SK-N-SH treated with all-trans-retinoic acid at 6 μM for 48 hours (cell line): ENCODE results near the gene TMEM178B.

Experiments
- ATAC-seq: fragments of 200-7000 bp; cut with Tn5 transposase; 3 replicates; pipeline ENCODE4 v1.9.1; 2020; ENCODE audit warnings: mild to moderate bottlenecking, moderate library complexity
- ARNTL ChIP-seq: fragments of 450-650 bp; formaldehyde crosslinking; IDR thresholded peaks from 2 replicates; pipeline ENCODE4 v1.5.0; 2020; ENCODE audit warnings: low read depth, mild to moderate bottlenecking, moderate library complexity, borderline replicate concordance
- BACH2 ChIP-seq: fragments of 250-450 bp; sonication (Bioruptor Pico); IDR thresholded peaks from 2 replicates; pipeline ENCODE4 v1.9.0; 2021; ENCODE audit warnings: mild to moderate bottlenecking, borderline replicate concordance
- CSDC2 ChIP-seq: fragments of 250-450 bp; sonication (Bioruptor Pico); IDR thresholded peaks from 2 replicates; pipeline ENCODE4 v1.5.0; 2020; ENCODE audit warnings: mild to moderate bottlenecking, moderate library complexity
- ESRRG ChIP-seq: fragments of 250-450 bp; sonication (Bioruptor Pico); IDR thresholded peaks from 2 replicates; pipeline ENCODE4 v1.6.1; 2021; ENCODE audit warnings: mild to moderate bottlenecking
- ISL1 ChIP-seq: fragments of 250-450 bp; sonication (Bioruptor Pico); IDR thresholded peaks from 2 replicates; pipeline ENCODE4 v2.1.2; 2022; ENCODE audit warnings: mild to moderate bottlenecking, moderate library complexity
- OSR1 ChIP-seq: fragments of 250-450 bp; sonication (Bioruptor Pico); IDR thresholded peaks from 2 replicates; pipeline ENCODE4 v1.8.0; 2022; ENCODE audit warnings: moderate library complexity, mild to moderate bottlenecking, inconsistent platforms
- POU6F1 ChIP-seq: fragments of 250-450 bp; sonication (Bioruptor Pico); IDR thresholded peaks from 2 replicates; pipeline ENCODE4 v1.8.0; 2021; ENCODE audit warnings: low read depth, mild to moderate bottlenecking, moderate library complexity, borderline replicate concordance
- RARB ChIP-seq: fragments of 250-450 bp; sonication (Bioruptor Pico); IDR thresholded peaks from 2 replicates; pipeline ENCODE4 v1.8.0; 2021; ENCODE audit warnings: mild to moderate bottlenecking, moderate library complexity
- SNAI2 ChIP-seq: fragments of 250-450 bp; sonication (Bioruptor Pico); IDR thresholded peaks from 2 replicates; pipeline ENCODE4 v1.5.0; 2020; ENCODE audit warnings: mild to moderate bottlenecking, moderate library complexity
- TOX ChIP-seq: fragments of 250-450 bp; sonication (Bioruptor Pico); IDR thresholded peaks from 2 replicates; pipeline ENCODE4 v1.8.0; 2021; ENCODE audit warnings: mild to moderate bottlenecking, moderate library complexity, borderline replicate concordance
- ZFP3 ChIP-seq: fragments of 250-450 bp; sonication (Bioruptor Pico); IDR thresholded peaks from 2 replicates; pipeline ENCODE4 v1.5.0; 2020; ENCODE audit warnings: mild to moderate bottlenecking, moderate library complexity
- ZFP30 ChIP-seq: fragments of 450-650 bp; formaldehyde crosslinking; IDR thresholded peaks from 2 replicates; pipeline ENCODE4 v1.5.0; 2022; ENCODE audit warnings: mild to moderate bottlenecking, moderate library complexity
- ZNF565 ChIP-seq: fragments of 450-650 bp; formaldehyde crosslinking; conservative IDR thresholded peaks from 2 replicates; pipeline ENCODE4 v1.5.0; 2020; ENCODE audit warnings: low read depth, mild to moderate bottlenecking, moderate library complexity
- ZNF70 ChIP-seq: fragments of 450-650 bp; formaldehyde crosslinking; IDR thresholded peaks from 2 replicates; pipeline ENCODE4 v1.5.0; 2020; ENCODE audit warnings: mild to moderate bottlenecking, moderate library complexity
- ZNF8 ChIP-seq: fragments of 450-650 bp; formaldehyde crosslinking; IDR thresholded peaks from 2 replicates; pipeline ENCODE4 v1.5.0; 2020; ENCODE audit warnings: mild to moderate bottlenecking, moderate library complexity
- TF ChIP-seq, protein P1 (sequence below): fragments of 250-450 bp; sonication (Bioruptor Pico); IDR thresholded peaks from 2 replicates; pipeline ENCODE4 v1.8.0; 2020; ENCODE audit warnings: mild to moderate bottlenecking, moderate library complexity, borderline replicate concordance
- TF ChIP-seq, protein P2 (sequence below): fragments of 250-450 bp; sonication (Bioruptor Pico); IDR thresholded peaks from 2 replicates; pipeline ENCODE4 v1.5.1; 2020; ENCODE audit warnings: low read depth, mild to moderate bottlenecking, moderate library complexity
- TF ChIP-seq, protein P3 (sequence below): fragments of 250-450 bp; sonication (Bioruptor Pico); IDR thresholded peaks from 2 replicates; pipeline ENCODE4 v1.5.1; 2021; ENCODE audit warnings: mild to moderate bottlenecking, moderate library complexity
- TF ChIP-seq, protein P4 (sequence below): fragments of 250-450 bp; sonication (Bioruptor Pico); IDR thresholded peaks from 2 replicates; pipeline ENCODE4 v1.5.0; 2020; ENCODE audit warnings: mild to moderate bottlenecking, moderate library complexity

The TMEM178B gene

GRCh38 chr7:141406347-141406746, 332.5 kb downstream of the TMEM178B start:
- ATAC-seq: no peak
- TF ChIP-seq ISL1 (CRISPR knock-in tag) (no peak), ZFP30 (no peak), BACH2 (no peak), SNAI2 (CRISPR knock-in tag) (no peak), ZNF565 (no peak), RARB (CRISPR knock-in tag) (no peak), TOX (CRISPR knock-in tag) (no peak), ZFP3 (CRISPR knock-in tag) (no peak)
- TF ChIP-seq, protein P1, sequence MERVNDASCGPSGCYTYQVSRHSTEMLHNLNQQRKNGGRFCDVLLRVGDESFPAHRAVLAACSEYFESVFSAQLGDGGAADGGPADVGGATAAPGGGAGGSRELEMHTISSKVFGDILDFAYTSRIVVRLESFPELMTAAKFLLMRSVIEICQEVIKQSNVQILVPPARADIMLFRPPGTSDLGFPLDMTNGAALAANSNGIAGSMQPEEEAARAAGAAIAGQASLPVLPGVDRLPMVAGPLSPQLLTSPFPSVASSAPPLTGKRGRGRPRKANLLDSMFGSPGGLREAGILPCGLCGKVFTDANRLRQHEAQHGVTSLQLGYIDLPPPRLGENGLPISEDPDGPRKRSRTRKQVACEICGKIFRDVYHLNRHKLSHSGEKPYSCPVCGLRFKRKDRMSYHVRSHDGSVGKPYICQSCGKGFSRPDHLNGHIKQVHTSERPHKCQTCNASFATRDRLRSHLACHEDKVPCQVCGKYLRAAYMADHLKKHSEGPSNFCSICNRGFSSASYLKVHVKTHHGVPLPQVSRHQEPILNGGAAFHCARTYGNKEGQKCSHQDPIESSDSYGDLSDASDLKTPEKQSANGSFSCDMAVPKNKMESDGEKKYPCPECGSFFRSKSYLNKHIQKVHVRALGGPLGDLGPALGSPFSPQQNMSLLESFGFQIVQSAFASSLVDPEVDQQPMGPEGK (CRISPR knock-in tag): no peak
- TF ChIP-seq, protein P2, sequence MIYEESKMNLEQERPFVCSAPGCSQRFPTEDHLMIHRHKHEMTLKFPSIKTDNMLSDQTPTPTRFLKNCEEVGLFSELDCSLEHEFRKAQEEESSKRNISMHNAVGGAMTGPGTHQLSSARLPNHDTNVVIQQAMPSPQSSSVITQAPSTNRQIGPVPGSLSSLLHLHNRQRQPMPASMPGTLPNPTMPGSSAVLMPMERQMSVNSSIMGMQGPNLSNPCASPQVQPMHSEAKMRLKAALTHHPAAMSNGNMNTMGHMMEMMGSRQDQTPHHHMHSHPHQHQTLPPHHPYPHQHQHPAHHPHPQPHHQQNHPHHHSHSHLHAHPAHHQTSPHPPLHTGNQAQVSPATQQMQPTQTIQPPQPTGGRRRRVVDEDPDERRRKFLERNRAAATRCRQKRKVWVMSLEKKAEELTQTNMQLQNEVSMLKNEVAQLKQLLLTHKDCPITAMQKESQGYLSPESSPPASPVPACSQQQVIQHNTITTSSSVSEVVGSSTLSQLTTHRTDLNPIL (CRISPR knock-in tag): no peak
- TF ChIP-seq, protein P3, sequence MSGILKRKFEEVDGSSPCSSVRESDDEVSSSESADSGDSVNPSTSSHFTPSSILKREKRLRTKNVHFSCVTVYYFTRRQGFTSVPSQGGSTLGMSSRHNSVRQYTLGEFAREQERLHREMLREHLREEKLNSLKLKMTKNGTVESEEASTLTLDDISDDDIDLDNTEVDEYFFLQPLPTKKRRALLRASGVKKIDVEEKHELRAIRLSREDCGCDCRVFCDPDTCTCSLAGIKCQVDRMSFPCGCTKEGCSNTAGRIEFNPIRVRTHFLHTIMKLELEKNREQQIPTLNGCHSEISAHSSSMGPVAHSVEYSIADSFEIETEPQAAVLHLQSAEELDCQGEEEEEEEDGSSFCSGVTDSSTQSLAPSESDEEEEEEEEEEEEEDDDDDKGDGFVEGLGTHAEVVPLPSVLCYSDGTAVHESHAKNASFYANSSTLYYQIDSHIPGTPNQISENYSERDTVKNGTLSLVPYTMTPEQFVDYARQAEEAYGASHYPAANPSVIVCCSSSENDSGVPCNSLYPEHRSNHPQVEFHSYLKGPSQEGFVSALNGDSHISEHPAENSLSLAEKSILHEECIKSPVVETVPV: no peak

- no peak for ATAC-seq
- no peak for TF ChIP-seq ZNF70 (CRISPR knock-in tag)
- TF ChIP-seq CSDC2 (CRISPR knock-in tag): no peak
- TF ChIP-seq, protein P3: no peak
- no peak for TF ChIP-seq POU6F1 (CRISPR knock-in tag)
- TF ChIP-seq ZNF8: no peak
These were observed 334.0 kb downstream of the TMEM178B start for GRCh38 chr7:141407893-141408292.

DNA sequence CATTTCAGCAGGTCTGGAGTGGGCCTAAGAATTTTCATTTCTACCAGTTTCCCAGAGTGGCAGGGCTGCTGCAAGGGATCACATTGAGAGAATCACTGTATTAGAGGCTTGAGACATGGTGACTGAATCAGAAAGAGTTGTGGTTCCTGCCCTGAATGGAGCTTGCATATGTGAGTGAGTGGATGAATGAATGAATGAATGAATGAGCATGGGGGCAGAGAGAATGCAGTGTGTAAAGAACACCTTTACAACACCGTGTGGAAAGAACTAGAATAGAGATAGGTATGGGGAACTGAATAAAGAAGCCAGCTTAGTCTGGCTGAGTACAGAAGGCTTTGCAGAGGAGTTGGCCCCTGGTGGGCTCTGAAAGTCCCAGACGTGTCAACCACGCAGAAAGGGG, 334.6 kb downstream of the TMEM178B start:
- no peak for ATAC-seq
- TF ChIP-seq RARB (CRISPR knock-in tag) (no peak), ESRRG (no peak), ZFP30 (no peak), OSR1 (no peak), ARNTL (CRISPR knock-in tag) (no peak), SNAI2 (CRISPR knock-in tag) (no peak)
- TF ChIP-seq, protein P3: no peak

GRCh38 chr7:141409219-141409618, 335.4 kb downstream of the TMEM178B start:
- TF ChIP-seq, protein P1 (CRISPR knock-in tag): no peak
- TF ChIP-seq SNAI2 (CRISPR knock-in tag) (no peak), ISL1 (CRISPR knock-in tag) (no peak), TOX (CRISPR knock-in tag) (no peak), OSR1 (no peak), ESRRG (no peak), ARNTL (CRISPR knock-in tag) (no peak), ZNF565 (no peak)
- TF ChIP-seq, protein P4, sequence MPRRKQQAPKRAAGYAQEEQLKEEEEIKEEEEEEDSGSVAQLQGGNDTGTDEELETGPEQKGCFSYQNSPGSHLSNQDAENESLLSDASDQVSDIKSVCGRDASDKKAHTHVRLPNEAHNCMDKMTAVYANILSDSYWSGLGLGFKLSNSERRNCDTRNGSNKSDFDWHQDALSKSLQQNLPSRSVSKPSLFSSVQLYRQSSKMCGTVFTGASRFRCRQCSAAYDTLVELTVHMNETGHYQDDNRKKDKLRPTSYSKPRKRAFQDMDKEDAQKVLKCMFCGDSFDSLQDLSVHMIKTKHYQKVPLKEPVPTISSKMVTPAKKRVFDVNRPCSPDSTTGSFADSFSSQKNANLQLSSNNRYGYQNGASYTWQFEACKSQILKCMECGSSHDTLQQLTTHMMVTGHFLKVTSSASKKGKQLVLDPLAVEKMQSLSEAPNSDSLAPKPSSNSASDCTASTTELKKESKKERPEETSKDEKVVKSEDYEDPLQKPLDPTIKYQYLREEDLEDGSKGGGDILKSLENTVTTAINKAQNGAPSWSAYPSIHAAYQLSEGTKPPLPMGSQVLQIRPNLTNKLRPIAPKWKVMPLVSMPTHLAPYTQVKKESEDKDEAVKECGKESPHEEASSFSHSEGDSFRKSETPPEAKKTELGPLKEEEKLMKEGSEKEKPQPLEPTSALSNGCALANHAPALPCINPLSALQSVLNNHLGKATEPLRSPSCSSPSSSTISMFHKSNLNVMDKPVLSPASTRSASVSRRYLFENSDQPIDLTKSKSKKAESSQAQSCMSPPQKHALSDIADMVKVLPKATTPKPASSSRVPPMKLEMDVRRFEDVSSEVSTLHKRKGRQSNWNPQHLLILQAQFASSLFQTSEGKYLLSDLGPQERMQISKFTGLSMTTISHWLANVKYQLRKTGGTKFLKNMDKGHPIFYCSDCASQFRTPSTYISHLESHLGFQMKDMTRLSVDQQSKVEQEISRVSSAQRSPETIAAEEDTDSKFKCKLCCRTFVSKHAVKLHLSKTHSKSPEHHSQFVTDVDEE: no peak
- TF ChIP-seq, protein P2 (CRISPR knock-in tag): no peak
- no peak for ATAC-seq
